Ishikawa (cell line): Measurements from ENCODE around the gene CHCHD6.

Experiments
- FOXM1 ChIP-seq: IDR thresholded peaks from 2 replicates; pipeline ENCODE4 v1.6.1; 2012; ENCODE audit warnings: low read depth, borderline replicate concordance
- MAX ChIP-seq: IDR thresholded peaks from 2 replicates; pipeline ENCODE4 v1.6.1; 2012
- YY1 ChIP-seq: IDR thresholded peaks from 2 replicates; pipeline ENCODE4 v1.6.1; 2012; ENCODE audit warnings: low read depth

GRCh38 chr3:126957776-126958637 lies 254.0 kb downstream of the CHCHD6 start:
- no peak for TF ChIP-seq YY1
- TF ChIP-seq MAX = no peak
- no peak for TF ChIP-seq FOXM1
